Gastrocnemius medialis (tissue), 4 donors: ENCODE data around the gene PWWP2A. TPM values are rescaled to one million over a fixed set of nuclear protein-coding genes. Genes with fewer than 3 reads are reported as not detected.

ENCODE experiments used
- ATAC-seq, 2 donors: fragments of 150-250 bp; one replicate each; pipeline ENCODE4 v1.9.1; 2016
- DNase-seq, 2 donors: peaks; one replicate each; pipeline ENCODE4 v3.0.0-alpha.2; 2019
- H3K27ac ChIP-seq, 4 donors: fragments of 200-600 bp; sonication (generic); 1 replicate in 1 of 4; 2 replicates in 3 of 4; pipeline ENCODE4 v1.5.1; 2016 to 2018; ENCODE audit warnings: mild to moderate bottlenecking in 2 of 4, moderate library complexity in 1 of 4
- H3K27me3 ChIP-seq, 3 donors: fragments of 200-600 bp; sonication (generic) in 2 of 3; 1 replicate in 1 of 3; 2 replicates in 2 of 3; pipeline versions ENCODE4 v1.5.1 to v1.6.0; 2016 to 2019; ENCODE audit warnings: mild to moderate bottlenecking in 1 of 3, moderate library complexity in 1 of 3
- H3K36me3 ChIP-seq, 2 donors: fragments of 200-600 bp; sonication (generic) in 1 of 2; one replicate each; pipeline ENCODE4 v1.5.1; 2017 to 2018
- H3K4me1 ChIP-seq, 2 donors: fragments of 200-600 bp; sonication (generic) in 1 of 2; one replicate each; pipeline ENCODE4 v1.5.1; 2016 to 2017; ENCODE audit warnings: mild to moderate bottlenecking in 2 of 2
- H3K4me3 ChIP-seq, 4 donors: fragments of 200-600 bp; sonication (generic) in 3 of 4; 1 replicate in 1 of 4; 2 replicates in 3 of 4; pipeline ENCODE4 v1.5.1; 2016 to 2019; ENCODE audit warnings: mild to moderate bottlenecking in 2 of 4
- H3K9me3 ChIP-seq, 3 donors: fragments of 200-600 bp; sonication (generic) in 2 of 3; 1 replicate in 1 of 3; 2 replicates in 2 of 3; pipeline ENCODE4 v1.5.1; 2016 to 2019
- CTCF ChIP-seq, 5 experiments: fragments of 450-650 bp in 3 of 5; fragments of 200-600 bp in 2 of 5; sonication (generic) in 2 of 5; IDR thresholded peaks in 4 of 5; conservative IDR thresholded peaks in 1 of 5; 1 replicate in 4 of 5; 2 replicates in 1 of 5; pipeline ENCODE4 v1.5.1; 2016 to 2019; ENCODE audit warnings: antibody characterized with exemption in 5 of 5, mild to moderate bottlenecking in 3 of 5, moderate library complexity in 3 of 5
- POLR2A ChIP-seq, 2 donors: fragments of 450-650 bp; IDR thresholded peaks; one replicate each; pipeline ENCODE4 v1.6.1; 2017; ENCODE audit warnings: antibody characterized with exemption in 2 of 2, mild to moderate bottlenecking in 2 of 2, moderate library complexity in 2 of 2
- in situ Hi-C, 4 donors: fragments of 200-750 bp; cut with MboI; loops; one replicate each; pipeline versions ENCODE4 v1.15.0 to v1.8.0; 2017; ENCODE audit warnings: low sequenced_read_pairs in 4 of 4
- intact Hi-C: fragments of 100-400 bp; cut with DNase I; formaldehyde crosslinking; loops from one replicate; pipeline ENCODE4 v1.15.1; 2023; ENCODE audit warnings: low total_unique reads
- total RNA-seq, 4 donors: library from RNA; depleted of rRNA; stranded (reverse); fragments of >200 nt; gene quantifications; one replicate each; pipeline versions ENCODE4 v1.1.0 to v1.2.3, GENCODE V29; 2016

PWWP2A gene
- total RNA-seq, 4 donors from 2014 or later = 5.4 to 13.3 (median 8.6) TPM

GRCh38 chr5:160090059-160090458 lies 29.2 kb downstream of the PWWP2A start:
- Histone ChIP-seq H3K36me3 (peaks cover 0 to 19% of the 10 kb centered on the region in 2 donors), H3K4me3 (no peak overlapping the region), H3K27ac (no peak overlapping the region), H3K9me3 (no peaks in the 10 kb centered on the region), H3K27me3 (no peaks in the 10 kb centered on the region), H3K4me1 (no peaks in the 10 kb centered on the region)
- intact Hi-C loops = no loop called here
- DNase-seq (no peak), ATAC-seq (no peak)
- no peak for TF ChIP-seq POLR2A (IDR thresholded peaks at IDR 0.05)
- TF ChIP-seq CTCF (IDR thresholded peaks at IDR 0.05 in 4 of 5, conservative IDR thresholded peaks at IDR 0.05 in 1 of 5) = no peak
- in situ Hi-C loops = no loop called here

- Histone ChIP-seq H3K4me1 (no peaks in the 10 kb centered on the region), H3K27me3 (no peaks in the 10 kb centered on the region), H3K27ac (no peak overlapping the region), H3K4me3 (no peak overlapping the region), H3K36me3 (peaks cover 0 to 19% of the 10 kb centered on the region in 2 donors), H3K9me3 (no peaks in the 10 kb centered on the region)
- DNase-seq (no peak), ATAC-seq (no peak)
- intact Hi-C loops = no loop called here
- no peak for TF ChIP-seq POLR2A (IDR thresholded peaks at IDR 0.05)
- in situ Hi-C loops = no loop called here
Observed at GRCh38 chr5:160089531-160089930, 29.7 kb downstream of the PWWP2A start.

GRCh38 chr5:160088805-160089204 lies 30.4 kb downstream of the PWWP2A start:
- TF ChIP-seq CTCF (IDR thresholded peaks at IDR 0.05 in 4 of 5, conservative IDR thresholded peaks at IDR 0.05 in 1 of 5) = no peak
- TF ChIP-seq POLR2A (IDR thresholded peaks at IDR 0.05) = no peak
- Histone ChIP-seq H3K27ac (no peak overlapping the region), H3K36me3 (peaks cover 0 to 18% of the 10 kb centered on the region in 2 donors), H3K4me3 (no peak overlapping the region), H3K27me3 (no peaks in the 10 kb centered on the region), H3K4me1 (no peaks in the 10 kb centered on the region), H3K9me3 (no peaks in the 10 kb centered on the region)
- DNase-seq (no peak), ATAC-seq (no peak)
- intact Hi-C loops (no loop called here), in situ Hi-C loops (no loop called here)

- ATAC-seq (no peak), DNase-seq (no peak)
- TF ChIP-seq POLR2A (IDR thresholded peaks at IDR 0.05) (no peak), CTCF (IDR thresholded peaks at IDR 0.05 in 4 of 5, conservative IDR thresholded peaks at IDR 0.05 in 1 of 5) (no peak)
- Histone ChIP-seq H3K4me1 (no peaks in the 10 kb centered on the region), H3K9me3 (no peaks in the 10 kb centered on the region), H3K4me3 (no peak overlapping the region), H3K36me3 (peaks cover 0 to 2% of the 10 kb centered on the region in 2 donors), H3K27me3 (no peaks in the 10 kb centered on the region), H3K27ac (no peak overlapping the region)
- in situ Hi-C loops = no loop called here
- intact Hi-C loops = no loop called here
Observed at GRCh38 chr5:160087199-160087598, 32.1 kb downstream of the PWWP2A start.

- no peak overlapping the region for H3K27ac ChIP-seq
- in situ Hi-C loops = no loop called here
- no peaks in the 10 kb centered on the region for H3K27me3 ChIP-seq
- no peaks in the 10 kb centered on the region for H3K9me3 ChIP-seq
- intact Hi-C loops = no loop called here
- no peak for DNase-seq
- no peaks in the 10 kb centered on the region for H3K4me1 ChIP-seq
- no peak overlapping the region for H3K4me3 ChIP-seq
- H3K36me3 ChIP-seq = peaks cover 0 to under 1% of the 10 kb centered on the region in 2 donors
- TF ChIP-seq CTCF (IDR thresholded peaks at IDR 0.05 in 4 of 5, conservative IDR thresholded peaks at IDR 0.05 in 1 of 5) (no peak), POLR2A (IDR thresholded peaks at IDR 0.05) (no peak)
- no peak for ATAC-seq
Observed at GRCh38 chr5:160084144-160084543, 35.1 kb downstream of the PWWP2A start.
